LHCN-M2 (cell line): ENCODE results near the gene COPG2. TPM values are rescaled to one million over a fixed set of nuclear protein-coding genes. Genes with fewer than 3 reads are reported as not detected.

Source experiments
- DNase-seq: peaks from one replicate; pipeline ENCODE4 v3.0.0-alpha.2; 2012; ENCODE audit warnings: low read depth
- total RNA-seq: library from RNA; depleted of rRNA; stranded (reverse); fragments of >200 nt; gene quantifications from 2 replicates; pipeline ENCODE4 v1.2.3, GENCODE V29; 2014

COPG2 gene
- total RNA-seq, 1 experiment from 2014 or later = 54.0 TPM

- DNase-seq = no peak
Observed at GRCh38 chr7:130500463-130500862, 168.1 kb downstream of the COPG2 start.

- no peak for DNase-seq
Observed at GRCh38 chr7:130494431-130494858, 174.1 kb downstream of the COPG2 start.

- DNase-seq = peak; percentile 64
Observed at GRCh38 chr7:130493275-130493873, 175.2 kb downstream of the COPG2 start.

- DNase-seq = peak; percentile 25
Observed at GRCh38 chr7:130492523-130493274, 175.8 kb downstream of the COPG2 start.

- peak; percentile 60 for DNase-seq
Observed at GRCh38 chr7:130491841-130492522, 176.6 kb downstream of the COPG2 start, which contains the start of gene MEST. MEST (plus strand) TSS chr7:130492085; CDS start chr7:130492314, 229 bp downstream.

GRCh38 chr7:130490888-130491804 is 177.4 kb downstream of the COPG2 start:
- DNase-seq = peak; percentile 53

GRCh38 chr7:130490311-130490791 is 178.2 kb downstream of the COPG2 start:
- no peak for DNase-seq

GRCh38 chr7:130489140-130489983 is 179.2 kb downstream of the COPG2 start:
- DNase-seq = peak; percentile 59

GRCh38 chr7:130488392-130489139 is 180.0 kb downstream of the COPG2 start:
- no peak for DNase-seq

GRCh38 chr7:130486954-130487436 is 181.6 kb downstream of the COPG2 start:
- DNase-seq = no peak

- DNase-seq = no peak
Observed at GRCh38 chr7:130486114-130486953, 182.2 kb downstream of the COPG2 start.

- DNase-seq = no peak
Observed at GRCh38 chr7:130485734-130486113, 182.8 kb downstream of the COPG2 start.

GRCh38 chr7:130483031-130483430 is 185.5 kb downstream of the COPG2 start:
- DNase-seq = no peak

- DNase-seq = peak; percentile 39
Observed at GRCh38 chr7:130481898-130482297, 186.7 kb downstream of the COPG2 start.

GRCh38 chr7:130479716-130480400 is 188.7 kb downstream of the COPG2 start:
- DNase-seq = no peak

GRCh38 chr7:130478991-130479390 is 189.6 kb downstream of the COPG2 start:
- DNase-seq = no peak

- DNase-seq = peak; percentile 56
Observed at GRCh38 chr7:130476297-130477150, 192.0 kb downstream of the COPG2 start.
